ENCODE results near the gene TGIF2. TPM values are rescaled to one million over a fixed set of nuclear protein-coding genes. Genes with fewer than 3 reads are reported as not detected.
"Not testable (repeated sequence)": the region's sequence is repeated elsewhere in the genome, so short reads cannot be mapped to it uniquely, and the experiment has no call there.

TGIF2 gene
- total and polyA plus RNA-seq, 2 donors (not counting 3 experiments of a cell fraction or from before 2014, with no cell fraction given) = 18.9 to 21.0 TPM

GRCh38 chr20:36634342-36634741 is 60.9 kb downstream of the TGIF2 start:
- ChIA-PET POLR2A (no interaction called here), CTCF (interaction anchor here (1.1 kb wide), 1 partner anchor 21 kb away, joined by 3 read pairs; no protein-coding TSS in a partner anchor)
- dilution Hi-C loops (cut with MboI; ENCODE audit: extremely low pct_ligation_motif_present, low sequenced_read_pairs) = no loop called here
- DNase-seq (ENCODE audit: low read depth, low spot score) (no peak), FAIRE-seq (no peak)
- Histone ChIP-seq H3K27ac (ENCODE audit: insufficient read depth, low read depth, low read length) (no peak overlapping the region), H3K9ac (replicated peaks; ENCODE audit: extremely low read depth, insufficient read depth, low read length) (no peak overlapping the region), H3K9me1 (replicated peaks; ENCODE audit: control insufficient read depth, extremely low read depth, insufficient read depth, low read length) (no peaks in the 10 kb centered on the region), H4K20me1 (replicated peaks; ENCODE audit: control insufficient read depth, extremely low read depth, insufficient read depth, low read length) (no peaks in the 10 kb centered on the region), H3K4me1 (ENCODE audit: control insufficient read depth, extremely low read depth, insufficient read depth, low read length) (no peaks in the 10 kb centered on the region), H3K27me3 (ENCODE audit: control insufficient read depth in 2 of 2, insufficient read depth in 2 of 2, low read length in 2 of 2) (no peaks in the 10 kb centered on the region), H3K79me2 (ENCODE audit: control insufficient read depth, insufficient read depth, low read length) (no peaks in the 10 kb centered on the region), H3K9me3 (replicated peaks; ENCODE audit: control insufficient read depth, insufficient read depth, low read length) (no peaks in the 10 kb centered on the region), H3K4me3 (replicated peaks in 1 of 3; ENCODE audit: insufficient read depth in 1 of 3, low read depth in 1 of 3, low read length in 3 of 3) (no peak overlapping the region), H2AFZ (ENCODE audit: low read depth, low read length) (no peak overlapping the region), H3K36me3 (ENCODE audit: control insufficient read depth in 2 of 2, extremely low read depth in 1 of 2, insufficient read depth in 2 of 2, low read length in 2 of 2) (no peaks in the 10 kb centered on the region), H3K4me2 (ENCODE audit: insufficient read depth, low read length) (no peak overlapping the region)
- no peak for TF ChIP-seq POLR2A (IDR thresholded peaks at IDR 0.05; ENCODE audit: low read depth, low read length)
- no peak for TF ChIP-seq FOS (IDR thresholded peaks at IDR 0.05; ENCODE audit: borderline replicate concordance, insufficient read depth, low read length)
- TF ChIP-seq GATA2 (IDR thresholded peaks at IDR 0.05; ENCODE audit: insufficient read depth, insufficient read length, low read depth, low read length) = no peak
- TF ChIP-seq EZH2 (IDR thresholded peaks at IDR 0.05; ENCODE audit: borderline replicate concordance, low read depth, low read length, severe bottlenecking) = no peak
- BruUV-seq (replicated peaks) = no TSS peak
- intact Hi-C loops (cut with micrococcal nuclease) = no loop called here

- POLR2A ChIA-PET; H3K9me1 ChIP-seq (replicated peaks; ENCODE audit: control insufficient read depth, extremely low read depth, insufficient read depth, low read length); intact Hi-C loops (cut with micrococcal nuclease); H3K9ac ChIP-seq (replicated peaks; ENCODE audit: extremely low read depth, insufficient read depth, low read length); dilution Hi-C loops (cut with MboI; ENCODE audit: extremely low pct_ligation_motif_present, low sequenced_read_pairs); H3K4me3 ChIP-seq (replicated peaks in 1 of 3; ENCODE audit: insufficient read depth in 1 of 3, low read depth in 1 of 3, low read length in 3 of 3); H3K79me2 ChIP-seq (ENCODE audit: control insufficient read depth, insufficient read depth, low read length); CTCF ChIA-PET; H2AFZ ChIP-seq (ENCODE audit: low read depth, low read length); H3K27me3 ChIP-seq (ENCODE audit: control insufficient read depth in 2 of 2, insufficient read depth in 2 of 2, low read length in 2 of 2); FAIRE-seq; H4K20me1 ChIP-seq (replicated peaks; ENCODE audit: control insufficient read depth, extremely low read depth, insufficient read depth, low read length); DNase-seq (ENCODE audit: low read depth, low spot score); H3K9me3 ChIP-seq (replicated peaks; ENCODE audit: control insufficient read depth, insufficient read depth, low read length); H3K4me1 ChIP-seq (ENCODE audit: control insufficient read depth, extremely low read depth, insufficient read depth, low read length); H3K4me2 ChIP-seq (ENCODE audit: insufficient read depth, low read length); BruUV-seq (replicated peaks); H3K27ac ChIP-seq (ENCODE audit: insufficient read depth, low read depth, low read length); H3K36me3 ChIP-seq (ENCODE audit: control insufficient read depth in 2 of 2, extremely low read depth in 1 of 2, insufficient read depth in 2 of 2, low read length in 2 of 2): not testable (repeated sequence)
Observed at GRCh38 chr20:36638876-36639400, 65.5 kb downstream of the TGIF2 start.
